GM12873 (cell line): ENCODE measurements around the gene AP2M1.

Experiments
- CTCF ChIP-seq: IDR thresholded peaks from 2 replicates; pipeline ENCODE4 v1.5.1; 2012; ENCODE audit warnings: low read depth, mild to moderate bottlenecking, moderate library complexity, low read length, control low read depth; ENCODE audit not compliant: insufficient read depth; ENCODE audit errors: missing control alignments

Gene AP2M1

GRCh38 chr3:184174646-184175492, at the start of gene AP2M1:
TSS of gene AP2M1 (plus strand) at chr3:184174855. CDS start at chr3:184176994, 2,139 bp downstream.
- no peak for TF ChIP-seq CTCF

GRCh38 chr3:184126006-184126405, 48.6 kb upstream of the AP2M1 start:
- no peak for TF ChIP-seq CTCF

- TF ChIP-seq CTCF, result peak; percentile 54
Measured at GRCh38 chr3:184129012-184129411, 45.6 kb upstream of the AP2M1 start.

- no peak for TF ChIP-seq CTCF
Measured at GRCh38 chr3:184132945-184133344, 41.7 kb upstream of the AP2M1 start.

GRCh38 chr3:184133840-184134745, 40.6 kb upstream of the AP2M1 start:
- TF ChIP-seq CTCF, result no peak

GRCh38 chr3:184134746-184135148, 39.9 kb upstream of the AP2M1 start:
- TF ChIP-seq CTCF, result no peak
